GM19455 (cell line): Measurements from ENCODE around the gene PRKAR1B.
"Not testable (repeated sequence)": the region's sequence is repeated elsewhere in the genome, so short reads cannot be mapped to it uniquely, and the experiment has no call there.

Source experiments
- ATAC-seq: cut with Tn5 transposase; IDR thresholded peaks from one replicate; pipeline ENCODE4 v1.9.1; 2021; ENCODE audit not compliant: unreplicated experiment

The PRKAR1B gene

DNA sequence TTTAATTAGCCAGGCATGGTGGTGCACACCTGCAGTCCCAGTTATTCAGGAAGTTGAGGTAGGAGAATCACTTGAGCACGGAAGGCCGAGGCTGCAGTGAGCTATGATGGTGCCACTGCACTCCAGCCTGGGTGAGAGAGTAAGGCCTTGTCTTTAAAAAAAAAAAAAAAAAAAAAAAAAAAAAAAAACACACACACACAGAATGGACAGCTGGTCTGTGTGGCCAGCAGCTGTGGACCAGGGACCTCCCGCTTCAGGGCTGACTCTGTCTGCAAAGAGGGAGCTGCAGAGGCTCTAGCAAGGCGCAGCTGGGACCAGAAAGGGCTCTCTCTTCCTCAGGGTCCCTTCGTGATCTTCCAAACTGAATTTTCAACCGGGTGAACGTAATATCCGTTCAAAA is 54.2 kb downstream of the PRKAR1B start:
- ATAC-seq, result no peak

DNA sequence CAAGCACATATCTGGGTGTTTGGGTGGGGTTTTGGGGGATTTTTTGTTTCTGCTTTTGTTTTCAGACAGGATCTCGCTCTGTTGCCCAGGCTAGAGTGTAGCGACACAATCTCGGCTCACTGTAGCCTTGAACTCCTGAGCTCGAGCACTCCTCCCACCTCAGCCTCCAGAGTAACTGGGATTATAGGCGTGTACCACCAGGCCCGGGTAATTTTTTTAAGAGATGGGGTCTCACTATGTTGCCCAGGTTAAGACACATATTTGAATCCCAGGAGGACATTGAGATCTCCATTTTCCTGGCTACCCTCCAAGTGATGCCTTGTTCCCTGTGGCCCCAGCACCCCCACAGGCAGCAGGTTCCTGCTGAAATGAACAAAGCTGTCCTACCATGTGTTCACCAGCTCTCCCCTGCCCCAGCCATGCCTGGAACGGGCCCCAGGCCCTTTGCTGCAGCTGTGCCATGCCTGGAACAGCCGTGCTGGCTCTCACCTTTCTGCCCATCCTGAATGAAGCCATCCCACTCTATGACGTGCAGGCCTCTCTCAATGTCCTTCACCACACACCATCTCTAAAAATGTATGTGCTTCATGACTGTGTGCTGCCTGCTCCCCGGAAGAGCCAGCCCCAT is 55.6 kb downstream of the PRKAR1B start:
- no peak for ATAC-seq

DNA sequence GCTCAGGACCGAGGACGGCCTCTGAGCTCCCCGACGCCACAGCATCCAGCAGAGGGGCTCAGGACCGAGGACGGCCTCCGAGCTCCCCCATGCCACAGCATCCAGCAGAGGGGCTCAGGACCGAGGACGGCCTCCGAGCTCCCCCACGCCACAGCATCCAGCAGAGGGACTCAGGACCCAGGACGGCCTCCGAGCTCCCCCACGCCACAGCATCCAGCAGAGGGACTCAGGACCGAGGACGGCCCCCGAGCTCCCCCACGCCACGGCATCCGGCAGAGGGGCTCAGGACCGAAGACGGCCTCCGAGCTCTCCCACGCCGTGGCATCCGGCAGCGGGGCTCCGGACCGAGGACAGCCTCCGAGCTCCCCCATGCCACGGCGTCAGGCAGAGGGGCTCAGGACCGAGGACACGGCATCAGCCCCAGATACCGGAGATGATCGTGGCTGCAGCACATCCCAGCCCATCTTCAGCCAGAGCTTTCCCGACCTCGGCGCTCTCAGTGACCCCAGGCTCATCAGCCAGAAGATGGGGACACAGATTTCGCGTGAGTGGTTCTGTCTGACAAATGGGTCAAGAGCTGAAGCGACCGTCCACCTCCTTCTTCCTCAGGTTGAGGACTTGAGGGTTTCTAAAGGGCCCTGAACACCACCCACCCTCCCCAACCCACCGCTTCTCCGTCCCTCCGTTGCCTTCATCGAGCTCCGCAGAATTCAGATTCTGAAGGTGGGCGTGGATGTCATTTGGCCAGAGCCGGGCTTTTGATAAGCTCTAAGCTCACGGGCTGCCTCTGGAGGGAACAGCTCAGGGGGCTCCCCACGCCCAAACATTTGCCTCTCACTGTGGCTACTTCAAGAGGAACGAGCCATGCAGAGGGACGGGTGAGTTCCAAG is 56.3 kb downstream of the PRKAR1B start:
- ATAC-seq, result no peak

DNA sequence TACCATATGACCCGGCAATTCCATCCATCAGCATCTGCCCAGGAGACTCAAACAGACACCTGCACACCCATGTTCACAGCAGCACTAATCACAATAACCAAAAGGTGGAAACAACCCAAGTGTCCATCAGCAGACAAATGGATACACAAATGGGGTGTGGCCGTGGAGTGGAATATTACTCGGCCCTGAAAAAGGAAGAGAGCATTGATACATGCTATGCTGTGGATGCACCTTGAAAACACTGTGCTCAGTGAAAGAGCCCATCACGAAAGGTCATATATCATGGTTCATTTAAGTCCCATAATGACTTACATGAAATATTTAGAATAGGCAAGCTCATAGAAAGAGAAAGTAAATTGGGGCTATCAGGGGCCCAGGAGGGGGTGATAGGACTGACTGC is 58.1 kb downstream of the PRKAR1B start:
- no peak for ATAC-seq

DNA sequence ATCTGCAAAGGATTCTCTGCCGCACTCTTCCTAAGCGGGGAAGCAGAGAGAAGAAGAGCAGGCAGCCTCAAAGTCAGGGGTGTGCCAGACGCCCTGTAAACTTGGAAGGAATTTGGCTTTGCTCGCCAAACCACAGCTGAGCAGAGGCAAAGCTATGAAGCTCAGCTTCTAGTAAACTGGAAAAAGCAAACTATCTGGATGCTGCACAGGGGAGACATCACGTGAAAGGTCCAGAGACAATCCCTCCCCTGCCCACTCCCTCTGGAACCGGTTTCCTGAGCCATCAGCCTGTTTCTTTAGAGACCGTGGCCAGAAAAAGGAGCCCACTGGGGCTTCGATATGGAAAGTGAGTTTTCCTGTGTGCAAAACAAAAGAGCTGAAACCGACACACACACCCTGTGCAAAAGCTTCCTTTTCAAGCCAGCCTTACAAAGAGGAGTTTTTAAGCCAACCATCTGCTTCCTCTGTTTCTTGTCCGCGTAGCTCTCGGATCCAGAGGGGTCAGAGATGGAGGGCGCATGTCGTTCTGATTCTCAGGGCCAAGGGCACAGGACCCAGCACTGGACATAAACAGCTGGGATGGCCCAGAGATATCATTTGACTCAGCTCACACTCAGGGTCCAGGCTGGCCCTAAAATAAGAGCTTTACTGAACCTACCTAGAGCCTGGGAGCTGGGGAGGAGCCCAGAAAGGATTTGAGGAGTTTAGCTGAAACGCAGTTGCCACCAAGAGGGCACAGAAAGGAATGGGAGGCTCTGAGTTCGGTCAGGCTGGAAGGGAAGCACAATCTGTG is 58.7 kb downstream of the PRKAR1B start:
- ATAC-seq, result no peak

DNA sequence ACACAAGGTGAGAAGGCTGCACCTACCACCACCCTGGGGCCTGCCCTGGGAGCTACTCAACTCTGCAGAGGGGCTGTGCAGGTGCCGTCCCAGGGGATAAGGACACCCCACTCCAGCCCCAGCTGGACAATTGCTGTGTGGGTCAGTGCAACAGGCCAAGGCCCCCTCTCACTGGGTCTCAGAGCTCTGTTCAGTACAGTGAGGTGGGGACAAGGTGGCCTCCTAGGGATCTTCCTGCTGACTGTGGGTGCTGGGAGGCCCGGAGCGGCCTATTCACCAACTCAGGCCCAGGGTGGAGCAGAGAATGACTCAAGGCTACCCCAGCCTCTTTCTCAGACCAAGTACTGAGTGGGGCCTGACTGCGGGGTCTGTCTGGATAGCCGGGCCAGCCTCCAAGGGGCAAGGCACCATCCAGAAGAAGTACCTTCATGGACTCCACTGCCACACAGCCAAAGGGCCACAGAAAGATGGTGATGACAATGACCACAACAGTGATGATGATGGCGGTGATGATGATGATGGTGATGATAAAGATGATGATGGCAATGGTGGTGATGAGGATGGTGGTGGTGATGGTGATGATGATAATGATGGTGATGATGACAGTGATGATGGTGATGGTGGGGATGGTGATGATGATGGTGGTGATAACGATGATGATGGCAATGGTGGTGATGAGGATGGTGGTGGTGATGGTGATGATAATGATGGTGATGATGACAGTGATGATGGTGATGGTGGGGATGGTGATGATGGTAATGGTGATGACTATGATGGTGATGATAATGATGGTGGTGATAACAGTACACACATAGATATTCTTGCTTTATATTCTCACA is 60.4 kb downstream of the PRKAR1B start:
- no peak for ATAC-seq

DNA sequence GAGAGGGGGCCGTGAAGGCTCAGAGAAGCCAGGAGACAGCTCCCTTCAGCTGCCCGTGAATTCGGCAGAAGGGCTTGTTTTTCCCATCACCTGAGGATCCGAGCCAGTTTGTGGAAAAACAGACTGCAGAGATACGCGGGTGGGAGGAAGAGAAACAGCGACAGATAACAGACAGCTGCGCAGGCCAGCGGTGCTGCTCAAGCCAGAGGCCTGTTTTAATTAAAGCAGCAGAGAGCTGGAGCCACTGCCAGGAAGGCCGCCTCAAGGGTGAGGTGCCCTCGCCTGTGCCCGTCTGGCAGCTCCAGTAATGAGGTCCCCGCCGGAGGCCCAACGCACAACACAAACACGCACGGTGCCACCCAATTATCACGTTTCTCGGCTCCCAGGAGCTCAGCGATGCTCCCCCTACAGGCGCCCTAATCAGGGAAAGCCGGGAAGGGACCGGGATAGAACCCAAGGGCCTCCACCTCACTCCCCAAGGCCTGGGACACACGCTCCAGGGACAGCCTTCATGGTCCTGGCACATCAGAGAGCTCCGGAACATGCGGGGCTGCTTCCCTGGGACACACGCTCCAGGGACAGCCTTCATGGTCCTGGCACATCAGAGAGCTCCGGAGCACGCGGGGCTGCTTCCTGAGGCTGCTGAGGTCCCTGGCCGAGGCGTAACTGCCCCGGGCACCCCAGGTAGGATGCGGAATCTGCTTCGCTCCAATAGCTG is 61.2 kb downstream of the PRKAR1B start:
- no peak for ATAC-seq

DNA sequence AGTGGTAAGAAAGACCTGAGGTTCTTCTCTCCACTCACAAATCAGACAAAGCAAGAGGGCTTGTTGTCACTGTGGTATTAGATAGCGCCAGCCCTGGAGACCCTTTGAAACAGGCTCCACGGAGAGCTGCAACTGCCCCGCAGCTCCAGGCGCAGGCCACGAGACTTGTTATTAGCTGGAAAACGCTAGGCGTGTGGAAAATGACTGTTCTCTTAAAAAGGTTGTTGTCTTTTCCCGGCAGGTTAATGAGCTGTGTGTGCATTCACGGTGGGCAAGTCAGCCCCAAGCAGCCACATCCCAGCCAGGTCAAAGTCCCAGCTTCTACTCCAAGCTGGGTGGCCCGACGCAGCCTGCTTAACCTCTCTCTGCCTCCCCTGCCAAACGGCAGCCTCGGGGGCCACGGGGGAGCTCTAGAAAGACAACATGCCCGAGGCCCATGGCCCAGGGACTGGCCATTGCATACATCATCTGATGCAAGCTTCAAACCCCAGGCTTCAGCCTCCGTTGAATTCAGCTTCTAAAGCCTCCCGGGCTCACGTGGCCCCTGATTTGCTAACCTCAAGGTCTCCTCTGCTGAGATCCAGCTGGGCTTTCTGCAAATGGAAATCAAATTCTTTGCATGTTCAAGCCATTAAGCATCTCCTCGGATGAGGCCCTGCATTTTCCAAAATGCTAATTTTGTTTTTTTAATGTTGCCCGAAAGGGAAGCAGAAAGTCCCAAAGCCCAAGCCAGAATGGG is 61.9 kb downstream of the PRKAR1B start:
- no peak for ATAC-seq

DNA sequence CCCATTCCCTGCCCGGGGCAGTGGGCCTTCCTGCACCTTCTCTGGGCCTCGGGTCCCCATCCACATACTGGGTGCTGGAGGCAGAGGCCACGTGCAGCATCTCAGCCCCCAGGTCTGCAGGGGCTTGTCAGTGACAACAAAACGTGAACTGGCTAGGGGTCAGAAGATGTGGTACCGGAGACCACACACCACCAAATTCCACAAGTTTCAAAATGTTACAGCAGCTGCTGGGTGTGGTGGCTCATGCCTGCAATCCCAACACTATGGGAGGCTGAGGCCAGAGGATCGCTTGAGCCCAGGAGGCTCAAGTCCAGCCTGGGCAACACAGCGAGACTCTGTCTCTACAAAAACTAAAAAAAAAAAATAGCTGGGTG is 62.7 kb downstream of the PRKAR1B start:
- no peak for ATAC-seq

DNA sequence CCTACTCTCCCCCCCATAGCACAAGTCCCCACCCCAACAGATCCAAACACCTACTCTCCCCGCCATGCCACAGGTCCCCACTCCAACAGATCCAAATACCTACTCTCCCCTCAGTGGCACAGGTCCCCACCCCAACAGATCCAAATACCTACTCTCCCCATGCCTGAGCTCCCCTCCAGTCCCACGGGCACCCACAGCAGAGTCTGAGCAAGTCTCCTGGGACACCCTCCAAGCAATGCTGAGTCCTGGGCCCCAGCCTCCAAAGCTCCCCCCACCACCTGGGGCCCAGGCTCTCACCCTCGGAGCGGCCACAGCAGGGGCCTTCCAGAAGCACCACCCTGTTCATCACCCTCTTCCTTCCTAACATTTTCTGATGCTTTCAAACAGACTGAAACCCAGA is 64.5 kb downstream of the PRKAR1B start:
- ATAC-seq, result no peak

DNA sequence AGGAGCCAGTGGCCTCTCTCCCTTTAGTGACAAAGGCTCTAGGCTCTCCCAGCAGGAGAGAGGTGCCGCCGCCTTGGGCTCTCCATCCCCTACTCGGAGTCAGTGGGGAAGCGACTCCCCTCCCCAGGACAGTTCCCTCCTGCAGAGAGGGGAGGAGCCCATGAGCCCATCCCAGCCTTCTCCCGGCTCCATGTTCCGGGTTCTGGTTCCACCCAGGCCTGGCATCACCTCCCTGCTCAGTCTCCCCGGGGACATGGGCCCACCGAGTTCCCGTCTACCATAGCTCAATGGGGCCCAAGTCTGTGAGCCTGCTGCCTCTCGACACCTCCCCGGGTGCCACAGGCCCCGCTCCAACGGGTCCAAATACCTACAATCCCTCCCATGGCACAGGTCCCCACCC is 67.1 kb downstream of the PRKAR1B start:
- no peak for ATAC-seq

DNA sequence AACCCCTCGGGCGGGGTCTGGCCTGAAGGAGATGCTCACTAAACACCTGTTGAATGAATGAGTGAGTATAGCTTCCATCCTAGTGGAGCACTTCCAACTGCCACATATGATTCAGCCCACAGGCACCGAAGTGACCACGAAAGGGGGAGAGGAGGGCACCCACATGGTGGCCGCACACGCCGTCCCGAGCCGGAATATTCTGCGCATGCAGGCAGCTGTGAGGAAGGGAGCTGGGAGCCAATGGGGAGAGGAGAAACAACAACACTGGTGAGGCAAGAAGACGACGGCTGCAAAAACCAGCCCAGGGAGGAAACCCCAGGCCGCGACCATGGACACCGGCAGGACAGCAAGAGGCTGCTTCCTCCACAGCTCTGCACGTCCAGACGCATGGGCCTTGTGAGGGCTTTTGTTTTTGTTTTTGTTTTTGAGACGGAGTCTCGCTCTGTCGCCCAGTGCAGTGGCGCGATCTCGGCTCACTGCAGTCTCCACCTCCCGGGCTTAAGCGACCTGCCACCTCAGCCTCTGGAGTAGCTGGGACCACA is 67.7 kb downstream of the PRKAR1B start:
- ATAC-seq, result no peak

DNA sequence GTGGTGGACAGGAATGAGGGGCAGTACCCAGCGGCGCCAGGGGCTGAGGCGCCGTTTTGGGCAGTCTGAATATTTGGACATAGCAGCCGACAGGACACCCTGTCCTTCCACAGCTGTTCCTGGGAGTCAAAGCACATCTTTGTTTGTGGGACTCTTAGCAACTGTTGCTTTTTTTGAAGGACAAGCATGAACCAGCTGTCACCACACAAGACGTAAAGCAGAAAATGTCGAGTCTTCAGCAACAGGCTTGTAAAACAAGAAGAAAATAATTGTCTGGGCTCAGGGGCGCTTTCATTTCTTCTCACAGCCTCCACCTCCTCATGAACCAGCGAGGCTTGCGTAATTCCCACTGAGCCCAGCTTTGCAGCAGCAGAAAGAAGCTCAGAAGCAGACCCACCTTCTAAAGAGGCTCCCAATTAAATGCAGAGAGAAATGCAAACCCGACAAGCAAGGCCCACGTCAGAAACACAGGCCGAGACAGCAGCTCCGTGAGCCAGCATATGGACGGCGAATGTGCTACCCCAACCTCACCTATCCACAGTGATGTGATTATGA is 69.4 kb downstream of the PRKAR1B start:
- no peak for ATAC-seq

DNA sequence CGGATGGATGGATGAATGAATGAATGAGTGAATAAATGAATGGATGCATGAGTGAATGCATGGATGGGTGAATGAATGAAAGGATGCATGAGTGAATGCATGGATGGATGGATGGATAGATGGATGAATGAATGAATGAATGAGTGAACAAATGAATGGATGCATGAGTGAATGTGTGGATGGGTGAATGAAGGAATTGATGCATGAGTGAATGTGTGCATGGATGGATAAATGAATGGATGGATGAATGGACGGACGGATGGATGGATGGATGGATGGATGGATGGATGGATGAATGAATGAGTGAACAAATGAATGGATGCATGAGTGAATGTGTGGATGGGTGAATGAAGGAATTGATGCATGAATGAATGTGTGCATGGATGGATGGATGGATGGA is 70.1 kb downstream of the PRKAR1B start:
- not testable (repeated sequence) for ATAC-seq

DNA sequence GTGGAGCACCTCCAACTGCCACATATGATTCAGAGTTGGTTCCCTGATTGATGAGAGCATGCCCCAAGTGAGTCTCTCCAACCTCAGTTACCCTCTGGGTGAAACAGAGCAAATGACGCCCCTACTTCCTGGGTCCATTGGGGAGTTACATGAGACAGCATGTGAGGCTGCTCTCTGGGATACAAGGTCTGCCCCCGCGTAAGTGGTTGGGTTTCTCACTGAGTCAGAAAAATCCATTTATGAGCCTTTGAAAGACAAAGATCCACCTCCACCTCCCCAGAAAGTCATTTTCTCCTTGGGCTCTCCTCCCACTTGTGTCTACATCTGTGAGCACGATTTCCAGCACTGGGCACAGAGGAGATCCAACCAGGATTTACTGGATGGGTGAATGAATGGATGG is 71.3 kb downstream of the PRKAR1B start:
- ATAC-seq, result no peak

DNA sequence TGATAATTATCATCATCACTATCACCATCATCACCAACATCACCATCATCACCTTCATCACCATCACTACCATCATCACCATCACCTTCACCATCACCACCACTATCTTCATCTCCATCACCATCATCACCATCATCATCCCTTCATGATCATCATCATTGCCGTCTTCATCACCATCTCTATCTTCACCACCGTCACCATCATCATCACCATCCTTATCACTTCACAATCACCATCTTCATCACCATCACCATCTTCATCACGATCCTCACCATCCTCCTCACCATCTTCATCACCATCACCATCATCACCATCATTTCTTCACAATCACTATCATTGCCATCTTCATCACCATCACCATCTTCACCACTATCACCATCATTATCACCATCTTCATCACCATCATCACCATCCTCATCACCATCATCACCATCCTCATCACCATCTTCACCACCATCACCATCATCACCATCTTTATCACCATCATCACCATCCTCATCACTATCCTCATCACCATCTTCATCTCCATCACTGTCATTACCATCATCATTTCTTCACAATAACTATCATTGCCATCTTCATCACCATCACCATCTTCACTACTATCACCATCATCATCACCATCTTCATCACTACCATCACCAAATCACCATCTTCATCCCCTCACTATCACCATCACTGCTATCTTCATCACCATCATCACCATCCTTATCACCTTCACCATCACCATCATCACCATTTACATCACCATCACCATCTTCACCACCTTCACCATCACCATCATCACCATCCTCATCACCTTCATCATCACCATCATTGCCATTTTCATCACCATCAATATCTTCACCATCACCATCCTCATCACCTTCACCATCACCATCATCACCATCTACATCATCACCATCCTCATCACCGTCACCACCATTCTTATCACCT is 73.0 kb downstream of the PRKAR1B start:
- no peak for ATAC-seq

DNA sequence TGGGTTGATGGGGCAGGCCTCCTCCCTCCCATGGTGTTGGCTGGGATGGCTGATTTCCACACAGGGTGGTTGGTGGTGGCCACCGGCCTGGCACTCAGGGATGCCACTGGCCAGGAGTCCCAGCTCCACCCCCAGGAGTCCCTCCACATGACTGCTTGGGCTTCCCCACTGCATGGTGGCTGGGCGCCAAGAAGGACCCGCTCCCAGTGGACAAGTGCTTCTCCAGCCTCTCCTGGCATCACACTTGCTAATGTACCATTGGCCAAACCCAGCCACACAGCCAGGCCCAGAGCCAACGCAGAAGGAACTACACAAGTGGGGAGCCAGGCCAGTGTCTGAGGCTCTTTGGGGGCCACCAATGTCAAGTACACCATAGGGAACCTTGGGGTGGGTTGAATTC is 74.2 kb downstream of the PRKAR1B start:
- no peak for ATAC-seq

DNA sequence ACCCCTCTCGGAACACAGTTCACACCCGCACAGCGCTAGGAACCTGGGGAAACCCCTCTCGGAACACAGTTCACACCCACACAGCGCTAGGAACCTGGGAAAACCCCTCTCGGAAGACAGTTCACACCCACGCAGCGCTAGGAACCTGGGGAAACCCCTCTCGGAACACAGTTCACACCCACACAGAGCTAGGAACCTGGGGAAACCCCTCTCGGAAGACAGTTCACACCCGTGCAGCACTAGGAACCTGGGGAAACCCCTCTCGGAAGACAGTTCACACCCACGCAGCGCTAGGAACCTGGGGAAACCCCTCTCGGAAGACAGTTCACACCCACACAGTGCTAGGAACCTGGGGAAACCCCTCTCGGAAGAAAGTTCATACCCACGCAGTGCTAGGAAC is 74.9 kb downstream of the PRKAR1B start:
- ATAC-seq, result not testable (repeated sequence)
